Liver (tissue), 9 donors: ENCODE results near the gene VSNL1. TPM values are rescaled to one million over a fixed set of nuclear protein-coding genes. Genes with fewer than 3 reads are reported as not detected.

Source experiments
- DNase-seq: peaks from one replicate; pipeline ENCODE4 v3.0.0-alpha.2; 2017; ENCODE audit warnings: low spot score
- H3K27ac ChIP-seq, 2 donors: one replicate each; pipeline ENCODE4 v1.7.0; 2013; ENCODE audit warnings: inconsistent platforms in 2 of 2, low read length in 2 of 2, control low read depth in 1 of 2, low read depth in 1 of 2, mild to moderate bottlenecking in 1 of 2
- H3K27me3 ChIP-seq, 4 donors: one replicate each; pipeline versions ENCODE4 v1.6.1 to v1.7.0; 2013; ENCODE audit warnings: low read length in 3 of 4, inconsistent platforms in 1 of 4, mild to moderate bottlenecking in 1 of 4, moderate library complexity in 1 of 4; ENCODE audit not compliant: control insufficient read depth in 4 of 4, insufficient read depth in 4 of 4
- H3K36me3 ChIP-seq, 4 donors: one replicate each; pipeline versions ENCODE4 v1.6.1 to v1.7.0; 2013; ENCODE audit warnings: low read length in 3 of 4, mild to moderate bottlenecking in 3 of 4, low read depth in 1 of 4, moderate library complexity in 1 of 4; ENCODE audit not compliant: control insufficient read depth in 4 of 4, insufficient read depth in 3 of 4
- H3K4me1 ChIP-seq, 4 donors: one replicate each; pipeline versions ENCODE4 v1.6.1 to v1.7.0; 2013; ENCODE audit warnings: low read length in 3 of 4, mild to moderate bottlenecking in 3 of 4, moderate library complexity in 1 of 4; ENCODE audit not compliant: control insufficient read depth in 4 of 4, insufficient read depth in 4 of 4
- H3K4me3 ChIP-seq, 3 donors: one replicate each; pipeline versions ENCODE4 v1.6.1 to v1.7.0; 2013; ENCODE audit warnings: low read length in 3 of 3, control low read depth in 1 of 3, low read depth in 1 of 3, mild to moderate bottlenecking in 1 of 3
- H3K9ac ChIP-seq, 2 donors: one replicate each; pipeline ENCODE4 v1.7.0; 2013; ENCODE audit warnings: low read length in 2 of 2, mild to moderate bottlenecking in 2 of 2, moderate library complexity in 2 of 2, control low read depth in 1 of 2, low read depth in 1 of 2
- H3K9me3 ChIP-seq, 4 donors: one replicate each; pipeline versions ENCODE4 v1.6.1 to v1.7.0; 2013; ENCODE audit warnings: low read length in 3 of 4; ENCODE audit not compliant: control insufficient read depth in 4 of 4
- ATF3 ChIP-seq: IDR thresholded peaks from 2 replicates; pipeline ENCODE4 v1.6.1; 2016; ENCODE audit warnings: antibody characterized with exemption
- EGR1 ChIP-seq, 2 donors: IDR thresholded peaks; 2 replicates each; pipeline ENCODE4 v1.6.1; 2016 to 2018; ENCODE audit warnings: antibody characterized with exemption in 2 of 2, low read depth in 2 of 2
- FOXA1 ChIP-seq: IDR thresholded peaks from 2 replicates; pipeline ENCODE4 v1.6.1; 2016; ENCODE audit warnings: antibody characterized with exemption
- GABPA ChIP-seq, 2 donors: IDR thresholded peaks in 1 of 2; conservative IDR thresholded peaks in 1 of 2; 2 replicates each; pipeline ENCODE4 v1.6.1; 2016; ENCODE audit warnings: antibody characterized with exemption in 2 of 2, mild to moderate bottlenecking in 1 of 2, moderate library complexity in 1 of 2
- HNF4A ChIP-seq, 2 donors: conservative IDR thresholded peaks; 2 replicates each; pipeline ENCODE4 v1.6.1; 2016; ENCODE audit warnings: antibody characterized with exemption in 2 of 2, mild to moderate bottlenecking in 2 of 2
- HNF4G ChIP-seq: IDR thresholded peaks from 2 replicates; pipeline ENCODE4 v1.6.1; 2016; ENCODE audit warnings: antibody characterized with exemption
- JUND ChIP-seq, 2 donors: IDR thresholded peaks; 2 replicates each; pipeline ENCODE4 v1.6.1; 2016; ENCODE audit warnings: antibody characterized with exemption in 2 of 2
- MAX ChIP-seq: IDR thresholded peaks from 2 replicates; pipeline ENCODE4 v1.6.1; 2016; ENCODE audit warnings: antibody characterized with exemption
- RAD21 ChIP-seq, 2 donors: IDR thresholded peaks; 2 replicates each; pipeline ENCODE4 v1.6.1; 2016; ENCODE audit warnings: antibody characterized with exemption in 2 of 2, mild to moderate bottlenecking in 2 of 2
- REST ChIP-seq: IDR thresholded peaks from 2 replicates; pipeline ENCODE4 v1.6.1; 2016; ENCODE audit warnings: antibody characterized with exemption, mild to moderate bottlenecking
- RXRA ChIP-seq, 2 donors: IDR thresholded peaks; 2 replicates each; pipeline ENCODE4 v1.6.1; 2017 to 2018; ENCODE audit warnings: antibody characterized with exemption in 2 of 2, mild to moderate bottlenecking in 1 of 2
- TAF1 ChIP-seq: conservative IDR thresholded peaks from 2 replicates; pipeline ENCODE4 v1.6.1; 2016; ENCODE audit warnings: antibody characterized with exemption, mild to moderate bottlenecking
- YY1 ChIP-seq: IDR thresholded peaks from 2 replicates; pipeline ENCODE4 v1.6.1; 2016; ENCODE audit warnings: antibody characterized with exemption, mild to moderate bottlenecking
- ZBTB33 ChIP-seq: IDR thresholded peaks from 2 replicates; pipeline ENCODE4 v1.6.1; 2016; ENCODE audit warnings: antibody characterized with exemption
- WGBS: extraction: QIAGEN DNeasy Blood & Tissue Kit; methylation state at CpG from one replicate; pipeline ENCODE4 v1.1.7; 2013; 5-methylcytosine and 5-hydroxymethylcytosine counted together
- polyA plus RNA-seq, 2 donors: library from polyadenylated mRNA; stranded (reverse) in 1 of 2; unstranded in 1 of 2; fragments of 200-250 nt in 1 of 2; fragments of >200 nt in 1 of 2; fragmentation: Nextera tagmentation in 1 of 2; extraction: Ambion mirVana in 1 of 2; gene quantifications; one replicate each; pipeline versions ENCODE4 v1.2.1 to v1.2.3, GENCODE V29; 2013 to 2015
- total RNA-seq, 2 donors: library from RNA; depleted of rRNA; stranded (reverse); fragments of >200 nt; gene quantifications; one replicate each; pipeline ENCODE4 v1.2.3, GENCODE V29; 2014
- donor health status: healthy.
- donor health status: healthy.
- donor health status: healthy.
- donor health status: healthy.
- donor health status: healthy.

The VSNL1 gene
- total and polyA plus RNA-seq, 4 donors: 2.2 to 32.9 (median 6.3) TPM

DNA sequence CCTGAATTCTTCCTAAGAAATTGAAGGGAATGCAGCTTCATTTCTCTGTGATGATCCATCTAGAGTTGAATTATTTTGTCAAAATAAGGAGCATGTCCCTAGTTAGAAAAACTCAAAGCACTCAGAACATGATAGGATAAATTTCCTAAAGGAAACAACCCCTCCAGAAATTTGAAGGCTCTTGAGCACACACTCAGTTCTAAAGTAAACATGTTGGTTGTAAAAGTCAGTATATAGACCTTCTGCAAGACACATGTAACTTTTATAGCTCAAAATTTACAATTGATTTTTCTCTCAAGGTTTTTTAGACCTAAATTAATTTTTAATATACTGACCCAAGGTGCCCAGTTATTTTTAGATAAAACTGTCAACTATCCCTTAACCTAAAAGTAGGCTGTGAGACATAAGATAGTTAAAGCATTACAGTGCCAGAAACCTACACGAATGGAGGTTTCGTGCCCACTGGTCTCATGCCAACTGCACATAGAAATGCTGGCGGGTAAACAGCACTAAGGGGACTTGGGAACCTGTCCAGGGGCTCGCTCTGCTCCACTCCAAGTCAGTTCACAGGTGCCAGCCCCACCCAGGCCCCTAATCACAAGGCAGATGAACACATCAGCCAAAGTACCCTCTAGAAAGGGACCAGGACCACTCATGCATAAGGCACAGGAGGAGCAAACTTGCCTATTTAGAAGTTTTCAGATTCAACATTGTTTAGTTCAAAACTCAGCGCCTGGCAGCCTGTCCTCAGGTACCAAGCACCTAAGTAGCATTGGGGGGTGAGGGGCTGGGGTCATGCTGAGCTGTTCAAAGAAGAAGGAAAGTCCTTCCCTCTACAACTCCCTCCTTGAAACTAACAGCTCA is 106.6 kb downstream of the VSNL1 start:
- no peak for DNase-seq

More for the DNA sequence above, 106.6 kb downstream of the VSNL1 start:
- Histone ChIP-seq H3K9me3 (no peaks in the 10 kb centered on the region), H3K27me3 (no peaks in the 10 kb centered on the region), H3K27ac (no peak overlapping the region), H3K4me3 (no peak overlapping the region), H3K4me1 (no peaks in the 10 kb centered on the region), H3K36me3 (no peaks in the 10 kb centered on the region), H3K9ac (no peak overlapping the region)
- TF ChIP-seq MAX (no peak), YY1 (no peak), ATF3 (no peak), REST (no peak), ZBTB33 (no peak), EGR1 (IDR thresholded peaks at IDR 0.05; ENCODE audit: low read depth in 2 of 2) (no peak), HNF4A (conservative IDR thresholded peaks at IDR 0.05) (no peak), TAF1 (no peak), RXRA (IDR thresholded peaks at IDR 0.05) (no peak), RAD21 (IDR thresholded peaks at IDR 0.05) (no peak), JUND (IDR thresholded peaks at IDR 0.05) (no peak), GABPA (IDR thresholded peaks at IDR 0.05 in 1 of 2, conservative IDR thresholded peaks at IDR 0.05 in 1 of 2) (no peak), HNF4G (no peak), FOXA1 (no peak)
- 84% methylated on average over 5 of the region's 5 CpGs for WGBS
